H1 (cell line): ENCODE data around the gene TLR8. TPM values are rescaled to one million over a fixed set of nuclear protein-coding genes. Genes with fewer than 3 reads are reported as not detected.

Source experiments
- CTCF ChIA-PET: fragments of 300-600 bp; sonication (Branson Sonifier 250); formaldehyde crosslinking; loops from one replicate; lab custom pipeline; 2021; ENCODE audit not compliant: partially characterized antibody; lab: Charles Lee
- POLR2A ChIA-PET: fragments of 300-600 bp; sonication (Branson Sonifier 250); formaldehyde crosslinking; loops from one replicate; lab custom pipeline; 2021; ENCODE audit warnings: inconsistent platforms; ENCODE audit not compliant: partially characterized antibody; lab: Charles Lee
- DNase-seq, 2 experiments: peaks; one replicate each; pipeline versions ENCODE4 v3.0.0 to v3.0.0-alpha.2; 2010 to 2022; ENCODE audit warnings: low spot score in 2 of 2, low read depth in 1 of 2, mixed read lengths in 1 of 2
- FAIRE-seq: peaks from 2 replicates; lab custom pipeline; 2011; peaks lifted over from hg19 to GRCh38; lab: Jason Lieb, UNC
- H2AFZ ChIP-seq: 2 replicates; pipeline ENCODE4 v1.8.1; 2012; ENCODE audit warnings: low read length, inconsistent platforms
- H2AK5ac ChIP-seq: 2 replicates; pipeline ENCODE4 v1.6.1; 2013; ENCODE audit warnings: low read depth, low read length
- H2BK120ac ChIP-seq: replicated peaks from 2 replicates; pipeline ENCODE3; 2013; ENCODE audit warnings: low read depth, low read length, inconsistent platforms
- H2BK12ac ChIP-seq: 2 replicates; pipeline ENCODE4 v1.6.1; 2013; ENCODE audit warnings: low read depth, low read length
- H2BK15ac ChIP-seq: 2 replicates; pipeline ENCODE4 v1.6.1; 2013; ENCODE audit warnings: low read length
- H2BK20ac ChIP-seq: 2 replicates; pipeline ENCODE4 v1.6.1; 2013; ENCODE audit warnings: low read length
- H2BK5ac ChIP-seq: 2 replicates; pipeline ENCODE4 v1.6.1; 2013; ENCODE audit warnings: low read depth, low read length
- H3K14ac ChIP-seq: 2 replicates; pipeline ENCODE4 v1.6.1; 2013; ENCODE audit warnings: inconsistent platforms; ENCODE audit not compliant: insufficient read length
- H3K18ac ChIP-seq: 2 replicates; pipeline ENCODE4 v1.6.1; 2013; ENCODE audit warnings: low read length; ENCODE audit errors: extremely low read depth
- H3K23ac ChIP-seq: 2 replicates; pipeline ENCODE4 v1.6.1; 2013; ENCODE audit warnings: inconsistent platforms; ENCODE audit not compliant: insufficient read length
- H3K23me2 ChIP-seq: 2 replicates; pipeline ENCODE4 v1.6.1; 2013; ENCODE audit warnings: low read depth, low read length
- H3K27ac ChIP-seq: 2 replicates; pipeline ENCODE4 v1.6.1; 2011; ENCODE audit warnings: low read depth, low read length, inconsistent platforms
- H3K27me3 ChIP-seq, 4 experiments: replicated peaks in 1 of 4; 1 replicate in 1 of 4; 2 replicates in 3 of 4; pipeline versions ENCODE4 v1.6.1 to v1.8.1; 2011 to 2013; ENCODE audit warnings: low read length in 3 of 4, mild to moderate bottlenecking in 3 of 4, inconsistent platforms in 2 of 4, mixed read lengths in 2 of 4, moderate library complexity in 1 of 4; ENCODE audit not compliant: control insufficient read depth in 3 of 4, insufficient read depth in 3 of 4; ENCODE audit errors: extremely low read depth in 1 of 4
- H3K36me3 ChIP-seq, 4 experiments: 2 replicates each; pipeline versions ENCODE4 v1.6.1 to v1.8.1; 2011 to 2013; ENCODE audit warnings: mild to moderate bottlenecking in 4 of 4, low read length in 3 of 4, moderate library complexity in 2 of 4, control low read depth in 1 of 4, inconsistent platforms in 1 of 4; ENCODE audit not compliant: insufficient read depth in 4 of 4, control insufficient read depth in 2 of 4
- H3K4ac ChIP-seq: replicated peaks from 2 replicates; pipeline ENCODE3; 2013; ENCODE audit warnings: low read length, low read depth, mixed read lengths, inconsistent platforms; ENCODE audit not compliant: insufficient read length
- H3K4me1 ChIP-seq, 4 experiments: replicated peaks in 1 of 4; 1 replicate in 1 of 4; 2 replicates in 3 of 4; pipeline versions ENCODE4 v1.6.1 to v1.8.1; 2011 to 2013; ENCODE audit warnings: low read length in 3 of 4, inconsistent platforms in 2 of 4, mixed read lengths in 1 of 4; ENCODE audit not compliant: insufficient read depth in 4 of 4, control insufficient read depth in 3 of 4
- H3K4me2 ChIP-seq, 2 experiments: 2 replicates each; pipeline versions ENCODE4 v1.6.1 to v1.8.1; 2011 to 2013; ENCODE audit warnings: low read depth in 2 of 2, low read length in 2 of 2, control low read depth in 1 of 2, inconsistent platforms in 1 of 2, mild to moderate bottlenecking in 1 of 2; ENCODE audit not compliant: insufficient read depth in 1 of 2
- H3K4me3 ChIP-seq, 4 experiments: fragments of 200-600, 300-600 bp in 1 of 4; sonication (generic), shearing (Covaris generic), sonication (Bioruptor Twin) in 1 of 4; 2 replicates each; pipeline versions ENCODE4 v1.5.1 to v1.8.1; 2011 to 2016; ENCODE audit warnings: low read length in 4 of 4, low read depth in 3 of 4, control low read depth in 2 of 4, inconsistent platforms in 2 of 4, mild to moderate bottlenecking in 2 of 4, mixed read lengths in 1 of 4, moderate library complexity in 1 of 4; ENCODE audit not compliant: insufficient read depth in 2 of 4; ENCODE audit errors: extremely low read depth in 1 of 4
- H3K56ac ChIP-seq: replicated peaks from 2 replicates; pipeline ENCODE3; 2013; ENCODE audit warnings: low read depth, mild to moderate bottlenecking, mixed read lengths, low read length, inconsistent platforms; ENCODE audit not compliant: insufficient read length
- H3K79me1 ChIP-seq: 2 replicates; pipeline ENCODE4 v1.6.1; 2013; ENCODE audit warnings: low read depth, low read length, control low read depth
- H3K79me2 ChIP-seq, 2 experiments: 2 replicates each; pipeline versions ENCODE4 v1.6.1 to v1.8.1; 2012 to 2013; ENCODE audit warnings: low read length in 2 of 2, mild to moderate bottlenecking in 2 of 2, inconsistent platforms in 1 of 2; ENCODE audit not compliant: insufficient read depth in 2 of 2, control insufficient read depth in 1 of 2
- H3K9ac ChIP-seq, 4 experiments: replicated peaks in 1 of 4; 1 replicate in 1 of 4; 2 replicates in 3 of 4; pipeline versions ENCODE4 v1.6.1 to v1.8.1; 2011 to 2013; ENCODE audit warnings: low read depth in 3 of 4, low read length in 3 of 4, control low read depth in 2 of 4, mild to moderate bottlenecking in 2 of 4, moderate library complexity in 2 of 4, inconsistent platforms in 1 of 4; ENCODE audit errors: extremely low read depth in 1 of 4
- H3K9me3 ChIP-seq, 2 experiments: 2 replicates each; pipeline versions ENCODE4 v1.6.1 to v1.8.1; 2012 to 2013; ENCODE audit warnings: mild to moderate bottlenecking in 2 of 2, moderate library complexity in 2 of 2, control low read depth in 1 of 2, inconsistent platforms in 1 of 2, low read depth in 1 of 2, low read length in 1 of 2, mixed read lengths in 1 of 2; ENCODE audit not compliant: insufficient read depth in 2 of 2
- H4K20me1 ChIP-seq, 2 experiments: replicated peaks in 1 of 2; 2 replicates each; pipeline versions ENCODE3 to v1.8.1; 2011 to 2013; ENCODE audit warnings: inconsistent platforms in 2 of 2, low read length in 2 of 2, mild to moderate bottlenecking in 1 of 2; ENCODE audit not compliant: insufficient read depth in 2 of 2, control insufficient read depth in 1 of 2
- H4K5ac ChIP-seq: 2 replicates; pipeline ENCODE4 v1.6.1; 2013; ENCODE audit warnings: low read length, low read depth, mixed read lengths, inconsistent platforms; ENCODE audit not compliant: insufficient read length
- H4K8ac ChIP-seq: 2 replicates; pipeline ENCODE4 v1.8.0; 2013; ENCODE audit warnings: mild to moderate bottlenecking, moderate library complexity, low read length, inconsistent platforms; ENCODE audit not compliant: insufficient read depth; ENCODE audit errors: extremely low read depth
- H4K91ac ChIP-seq: replicated peaks from 2 replicates; pipeline ENCODE3; 2013; ENCODE audit warnings: low read length, mixed read lengths, inconsistent platforms; ENCODE audit not compliant: insufficient read length
- BRCA1 ChIP-seq: IDR thresholded peaks from 2 replicates; pipeline ENCODE4 v1.6.1; 2012; ENCODE audit warnings: low read depth, low read length, improper control_type of control experiment
- CTBP2 ChIP-seq: IDR thresholded peaks from 2 replicates; pipeline ENCODE4 v1.7.0; 2011; ENCODE audit warnings: borderline replicate concordance, mild to moderate bottlenecking, moderate library complexity, mixed read lengths, low read length; ENCODE audit not compliant: insufficient read depth, insufficient read length
- EP300 ChIP-seq, 2 experiments: IDR thresholded peaks; 1 replicate in 1 of 2; 2 replicates in 1 of 2; pipeline ENCODE4 v1.6.1; 2011 to 2012; ENCODE audit warnings: low read depth in 2 of 2, low read length in 2 of 2, mild to moderate bottlenecking in 2 of 2, borderline replicate concordance in 1 of 2, inconsistent platforms in 1 of 2, moderate library complexity in 1 of 2
- EZH2 ChIP-seq: fragments of 200-600 bp; sonication (generic); IDR thresholded peaks from 2 replicates; pipeline ENCODE4 v1.7.1; 2012; ENCODE audit warnings: low read depth, mild to moderate bottlenecking, moderate library complexity, low read length, inconsistent platforms; ENCODE audit not compliant: severe bottlenecking
- RBBP5 ChIP-seq: IDR thresholded peaks from 2 replicates; pipeline ENCODE4 v1.7.1; 2012; ENCODE audit warnings: low read depth, mild to moderate bottlenecking, inconsistent platforms, low read length, moderate library complexity, borderline replicate concordance
- RNF2 ChIP-seq: fragments of 200-900, 300-1000 bp; sonication (generic); IDR thresholded peaks from 2 replicates; pipeline ENCODE4 v1.7.1; 2016; ENCODE audit warnings: borderline replicate concordance, low read depth, mild to moderate bottlenecking, antibody characterized with exemption, low read length; ENCODE audit not compliant: poor library complexity, severe bottlenecking; ENCODE audit errors: missing control alignments
- WGBS, 2 experiments: shearing (Covaris generic) in 1 of 2; methylation state at CpG; one replicate each; pipeline versions ENCODE4 v1.1.6 to v1.1.7; 2013 to 2015; ENCODE audit warnings: low lambda C conversion rate in 2 of 2, mixed read lengths in 2 of 2, inconsistent platforms in 1 of 2, low coverage in 1 of 2, missing lambda C conversion rate in 1 of 2; ENCODE audit not compliant: insufficient replicate concordance in 2 of 2, insufficient coverage in 1 of 2, insufficient read length in 1 of 2; ENCODE audit errors: extremely low coverage in 1 of 2, missing lambda C conversion rate in 1 of 2; 5-methylcytosine and 5-hydroxymethylcytosine counted together
- polyA plus RNA-seq, 7 experiments: library from polyadenylated mRNA; depleted of rRNA in 3 of 7; stranded (reverse) in 5 of 7; unstranded in 2 of 7; fragments of >200 nt in 5 of 7; fragments of 200-250 nt in 2 of 7; gene quantifications; 1 replicate in 5 of 7; 2 replicates in 1 of 7; 4 replicates in 1 of 7; pipeline versions ENCODE4 v1.2.1 to v1.2.3, GENCODE V29; 2011 to 2013; ENCODE audit warnings: missing spikeins in 2 of 7, mixed read lengths in 2 of 7
- total RNA-seq: library from RNA; stranded (reverse); fragmentation: NEBNext Ultra II Directional; extraction: Animal tissue kit (Norgen Biotek cat#: 25700); gene quantifications from 2 replicates; pipeline ENCODE4 v1.2.1, GENCODE V29; 2021
- TF ChIP-seq, protein P1 (sequence below): IDR thresholded peaks from 2 replicates; pipeline ENCODE4 v1.6.1; 2012; ENCODE audit warnings: low read length, inconsistent platforms
- TF ChIP-seq, protein P2 (sequence below), 3 experiments: IDR thresholded peaks; 1 replicate in 2 of 3; 2 replicates in 1 of 3; pipeline versions ENCODE4 v1.5.1 to v1.6.1; 2011; ENCODE audit warnings: low read length in 3 of 3, mild to moderate bottlenecking in 3 of 3, inconsistent platforms in 2 of 3, low read depth in 1 of 3, moderate library complexity in 1 of 3; ENCODE audit not compliant: insufficient read depth in 1 of 3; ENCODE audit errors: control extremely low read depth in 1 of 3

Gene TLR8
- total and polyA plus RNA-seq, 2 of the 8 experiments (the other 6 are each of a cell fraction or from before 2014, with no cell fraction given) = not detected

DNA sequence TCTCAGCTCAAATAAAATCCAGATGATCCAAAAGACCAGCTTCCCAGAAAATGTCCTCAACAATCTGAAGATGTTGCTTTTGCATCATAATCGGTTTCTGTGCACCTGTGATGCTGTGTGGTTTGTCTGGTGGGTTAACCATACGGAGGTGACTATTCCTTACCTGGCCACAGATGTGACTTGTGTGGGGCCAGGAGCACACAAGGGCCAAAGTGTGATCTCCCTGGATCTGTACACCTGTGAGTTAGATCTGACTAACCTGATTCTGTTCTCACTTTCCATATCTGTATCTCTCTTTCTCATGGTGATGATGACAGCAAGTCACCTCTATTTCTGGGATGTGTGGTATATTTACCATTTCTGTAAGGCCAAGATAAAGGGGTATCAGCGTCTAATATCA lies 18.7 kb upstream of the TLR8 start:
- no peak overlapping the region for H2BK15ac ChIP-seq
- H3K56ac ChIP-seq = no peak overlapping the region
- H3K36me3 ChIP-seq = no peaks in the 10 kb centered on the region
- H2BK120ac ChIP-seq = no peak overlapping the region
- no peak overlapping the region for H4K8ac ChIP-seq
- H2BK12ac ChIP-seq = no peak overlapping the region
- no peaks in the 10 kb centered on the region for H3K79me2 ChIP-seq
- no peak overlapping the region for H2AK5ac ChIP-seq
- H3K14ac ChIP-seq = no peak overlapping the region
- POLR2A ChIA-PET = no interaction called here
- DNase-seq (no peak), FAIRE-seq (no peak)
- WGBS, 2 experiments = 45% methylated on average over 2 of the region's 3 CpGs; no CpG with 5 or more reads in 1 of the 2 experiments
- H3K4me2 ChIP-seq = no peak overlapping the region
- H3K4me1 ChIP-seq = no peaks in the 10 kb centered on the region
- no peak overlapping the region for H3K9ac ChIP-seq
- H3K4ac ChIP-seq = no peak overlapping the region
- H3K4me3 ChIP-seq = no peak overlapping the region
- no peaks in the 10 kb centered on the region for H3K79me1 ChIP-seq
- no peak overlapping the region for H2AFZ ChIP-seq
- no peak overlapping the region for H2BK20ac ChIP-seq
- H3K18ac ChIP-seq = no peak overlapping the region
- H3K27ac ChIP-seq = no peak overlapping the region
- no peaks in the 10 kb centered on the region for H4K20me1 ChIP-seq
- no peaks in the 10 kb centered on the region for H3K9me3 ChIP-seq
- no peak overlapping the region for H3K23ac ChIP-seq
- no peak overlapping the region for H4K91ac ChIP-seq
- H3K23me2 ChIP-seq = no peaks in the 10 kb centered on the region
- H2BK5ac ChIP-seq = no peak overlapping the region
- CTCF ChIA-PET = interaction anchor here (2.0 kb wide), 1 partner anchor 12 kb away, joined by 5 read pairs; no protein-coding TSS in a partner anchor
- no peaks in the 10 kb centered on the region for H3K27me3 ChIP-seq
- no peak overlapping the region for H4K5ac ChIP-seq
- no peak for TF ChIP-seq EZH2
- TF ChIP-seq BRCA1 = no peak
- no peak for TF ChIP-seq CTBP2
- TF ChIP-seq, protein P1, sequence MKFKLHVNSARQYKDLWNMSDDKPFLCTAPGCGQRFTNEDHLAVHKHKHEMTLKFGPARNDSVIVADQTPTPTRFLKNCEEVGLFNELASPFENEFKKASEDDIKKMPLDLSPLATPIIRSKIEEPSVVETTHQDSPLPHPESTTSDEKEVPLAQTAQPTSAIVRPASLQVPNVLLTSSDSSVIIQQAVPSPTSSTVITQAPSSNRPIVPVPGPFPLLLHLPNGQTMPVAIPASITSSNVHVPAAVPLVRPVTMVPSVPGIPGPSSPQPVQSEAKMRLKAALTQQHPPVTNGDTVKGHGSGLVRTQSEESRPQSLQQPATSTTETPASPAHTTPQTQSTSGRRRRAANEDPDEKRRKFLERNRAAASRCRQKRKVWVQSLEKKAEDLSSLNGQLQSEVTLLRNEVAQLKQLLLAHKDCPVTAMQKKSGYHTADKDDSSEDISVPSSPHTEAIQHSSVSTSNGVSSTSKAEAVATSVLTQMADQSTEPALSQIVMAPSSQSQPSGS = no peak
- TF ChIP-seq RNF2 = no peak
- TF ChIP-seq RBBP5 = no peak
- no peak for TF ChIP-seq EP300 (IDR thresholded peaks at IDR 0.05; ENCODE audit: borderline replicate concordance in 1 of 2, low read depth in 2 of 2, low read length in 2 of 2)
- TF ChIP-seq, protein P2, sequence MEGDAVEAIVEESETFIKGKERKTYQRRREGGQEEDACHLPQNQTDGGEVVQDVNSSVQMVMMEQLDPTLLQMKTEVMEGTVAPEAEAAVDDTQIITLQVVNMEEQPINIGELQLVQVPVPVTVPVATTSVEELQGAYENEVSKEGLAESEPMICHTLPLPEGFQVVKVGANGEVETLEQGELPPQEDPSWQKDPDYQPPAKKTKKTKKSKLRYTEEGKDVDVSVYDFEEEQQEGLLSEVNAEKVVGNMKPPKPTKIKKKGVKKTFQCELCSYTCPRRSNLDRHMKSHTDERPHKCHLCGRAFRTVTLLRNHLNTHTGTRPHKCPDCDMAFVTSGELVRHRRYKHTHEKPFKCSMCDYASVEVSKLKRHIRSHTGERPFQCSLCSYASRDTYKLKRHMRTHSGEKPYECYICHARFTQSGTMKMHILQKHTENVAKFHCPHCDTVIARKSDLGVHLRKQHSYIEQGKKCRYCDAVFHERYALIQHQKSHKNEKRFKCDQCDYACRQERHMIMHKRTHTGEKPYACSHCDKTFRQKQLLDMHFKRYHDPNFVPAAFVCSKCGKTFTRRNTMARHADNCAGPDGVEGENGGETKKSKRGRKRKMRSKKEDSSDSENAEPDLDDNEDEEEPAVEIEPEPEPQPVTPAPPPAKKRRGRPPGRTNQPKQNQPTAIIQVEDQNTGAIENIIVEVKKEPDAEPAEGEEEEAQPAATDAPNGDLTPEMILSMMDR (IDR thresholded peaks at IDR 0.05; ENCODE audit: control extremely low read depth in 1 of 3, insufficient read depth in 1 of 3, low read depth in 1 of 3, low read length in 3 of 3) = no peak
